Esophagus squamous epithelium (tissue), 5 donors: Measurements from ENCODE around the gene TMEM175. TPM values are rescaled to one million over a fixed set of nuclear protein-coding genes. Genes with fewer than 3 reads are reported as not detected.

ENCODE experiments used
- DNase-seq: peaks from one replicate; lab custom pipeline; 2025; lab: John Stamatoyannopoulos, UW
- H3K27ac ChIP-seq, 4 donors: fragments of 200-600 bp; sonication (generic); one replicate each; pipeline ENCODE4 v1.5.1; 2016 to 2019; ENCODE audit warnings: mild to moderate bottlenecking in 1 of 4
- H3K27me3 ChIP-seq, 4 donors: fragments of 200-600 bp; sonication (generic); 1 replicate in 3 of 4; 2 replicates in 1 of 4; pipeline versions ENCODE4 v1.5.1 to v1.6.0; 2017 to 2021; ENCODE audit warnings: antibody characterized with exemption in 1 of 4
- H3K36me3 ChIP-seq, 3 donors: fragments of 200-600 bp; sonication (generic); one replicate each; pipeline ENCODE4 v1.5.1; 2016 to 2019
- H3K4me1 ChIP-seq, 3 donors: fragments of 200-600 bp; sonication (generic); one replicate each; pipeline ENCODE4 v1.5.1; 2017 to 2019
- H3K4me3 ChIP-seq, 4 donors: fragments of 200-600 bp; sonication (generic); 1 replicate in 3 of 4; 2 replicates in 1 of 4; pipeline ENCODE4 v1.5.1; 2016 to 2019; ENCODE audit warnings: mild to moderate bottlenecking in 2 of 4, moderate library complexity in 1 of 4
- H3K9me3 ChIP-seq, 3 donors: fragments of 200-600 bp; sonication (generic); one replicate each; pipeline ENCODE4 v1.5.1; 2016 to 2019
- POLR2A ChIP-seq, 4 donors: fragments of 450-650 bp; IDR thresholded peaks; one replicate each; pipeline ENCODE4 v1.6.1; 2017; ENCODE audit warnings: antibody characterized with exemption in 4 of 4, mild to moderate bottlenecking in 4 of 4, moderate library complexity in 3 of 4
- WGBS, 2 donors: methylation state at CpG; one replicate each; pipeline ENCODE4 v1.1.5; 2018; 5-methylcytosine and 5-hydroxymethylcytosine counted together
- intact Hi-C: fragments of 100-400 bp; cut with DNase I; formaldehyde crosslinking; loops from one replicate; pipeline ENCODE4 v1.15.0; 2022
- total RNA-seq, 4 donors: library from RNA; depleted of rRNA; stranded (reverse); fragments of >200 nt; gene quantifications; one replicate each; pipeline ENCODE4 v1.1.0, GENCODE V29; 2016
- TF ChIP-seq, protein P1 (sequence below), 6 experiments: fragments of 450-650 bp in 4 of 6; fragments of 200-600 bp in 2 of 6; sonication (generic) in 2 of 6; IDR thresholded peaks; one replicate each; pipeline ENCODE4 v1.5.1; 2016 to 2019; ENCODE audit warnings: antibody characterized with exemption in 6 of 6, mild to moderate bottlenecking in 4 of 6, moderate library complexity in 4 of 6
- donor health status: DM: yes; HTN: yes; CAD: no.

Gene TMEM175
- total RNA-seq, 4 donors from 2014 or later, result 8.4 to 22.9 (median 19.7) TPM

DNA sequence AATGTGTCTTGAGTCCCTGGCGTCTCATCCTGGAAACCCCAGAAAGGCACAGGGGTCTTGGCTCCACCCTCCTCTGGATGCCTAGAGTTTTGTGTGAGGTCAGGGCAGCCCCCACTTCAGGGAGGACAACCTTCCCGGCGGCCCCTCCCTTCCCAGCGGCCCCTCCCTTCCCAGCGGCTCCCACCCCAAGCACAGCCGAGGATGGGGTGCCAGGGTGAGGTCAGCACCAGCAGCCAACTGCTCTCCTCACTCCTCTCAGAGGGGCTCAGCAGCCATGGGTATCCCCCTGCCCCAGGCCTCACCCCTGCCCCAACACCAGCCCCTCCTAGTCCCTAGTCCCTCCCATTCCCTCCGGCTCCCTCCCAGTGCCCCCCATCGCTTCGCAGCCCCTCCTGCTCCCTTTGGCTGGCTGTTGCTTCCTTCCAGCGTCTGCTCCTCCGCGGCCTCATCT, 23.7 kb downstream of the TMEM175 start:
- Histone ChIP-seq H3K4me3 (no peak overlapping the region), H3K4me1 (peaks cover 0 to 2% (median 1%) of the 10 kb centered on the region in 3 donors), H3K27ac (no peak overlapping the region), H3K27me3 (no peaks in the 10 kb centered on the region), H3K36me3 (peaks cover 0 to 87% (median 7%) of the 10 kb centered on the region in 3 donors), H3K9me3 (no peaks in the 10 kb centered on the region)
- intact Hi-C loops, result no loop called here
- TF ChIP-seq POLR2A (IDR thresholded peaks at IDR 0.05), result no peak
- TF ChIP-seq, protein P1, sequence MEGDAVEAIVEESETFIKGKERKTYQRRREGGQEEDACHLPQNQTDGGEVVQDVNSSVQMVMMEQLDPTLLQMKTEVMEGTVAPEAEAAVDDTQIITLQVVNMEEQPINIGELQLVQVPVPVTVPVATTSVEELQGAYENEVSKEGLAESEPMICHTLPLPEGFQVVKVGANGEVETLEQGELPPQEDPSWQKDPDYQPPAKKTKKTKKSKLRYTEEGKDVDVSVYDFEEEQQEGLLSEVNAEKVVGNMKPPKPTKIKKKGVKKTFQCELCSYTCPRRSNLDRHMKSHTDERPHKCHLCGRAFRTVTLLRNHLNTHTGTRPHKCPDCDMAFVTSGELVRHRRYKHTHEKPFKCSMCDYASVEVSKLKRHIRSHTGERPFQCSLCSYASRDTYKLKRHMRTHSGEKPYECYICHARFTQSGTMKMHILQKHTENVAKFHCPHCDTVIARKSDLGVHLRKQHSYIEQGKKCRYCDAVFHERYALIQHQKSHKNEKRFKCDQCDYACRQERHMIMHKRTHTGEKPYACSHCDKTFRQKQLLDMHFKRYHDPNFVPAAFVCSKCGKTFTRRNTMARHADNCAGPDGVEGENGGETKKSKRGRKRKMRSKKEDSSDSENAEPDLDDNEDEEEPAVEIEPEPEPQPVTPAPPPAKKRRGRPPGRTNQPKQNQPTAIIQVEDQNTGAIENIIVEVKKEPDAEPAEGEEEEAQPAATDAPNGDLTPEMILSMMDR (IDR thresholded peaks at IDR 0.05), result no peak
- WGBS, 2 donors, result 74 to 86% methylated on average over 6 to 8 of the region's 12 CpGs
- no peak for DNase-seq

DNA sequence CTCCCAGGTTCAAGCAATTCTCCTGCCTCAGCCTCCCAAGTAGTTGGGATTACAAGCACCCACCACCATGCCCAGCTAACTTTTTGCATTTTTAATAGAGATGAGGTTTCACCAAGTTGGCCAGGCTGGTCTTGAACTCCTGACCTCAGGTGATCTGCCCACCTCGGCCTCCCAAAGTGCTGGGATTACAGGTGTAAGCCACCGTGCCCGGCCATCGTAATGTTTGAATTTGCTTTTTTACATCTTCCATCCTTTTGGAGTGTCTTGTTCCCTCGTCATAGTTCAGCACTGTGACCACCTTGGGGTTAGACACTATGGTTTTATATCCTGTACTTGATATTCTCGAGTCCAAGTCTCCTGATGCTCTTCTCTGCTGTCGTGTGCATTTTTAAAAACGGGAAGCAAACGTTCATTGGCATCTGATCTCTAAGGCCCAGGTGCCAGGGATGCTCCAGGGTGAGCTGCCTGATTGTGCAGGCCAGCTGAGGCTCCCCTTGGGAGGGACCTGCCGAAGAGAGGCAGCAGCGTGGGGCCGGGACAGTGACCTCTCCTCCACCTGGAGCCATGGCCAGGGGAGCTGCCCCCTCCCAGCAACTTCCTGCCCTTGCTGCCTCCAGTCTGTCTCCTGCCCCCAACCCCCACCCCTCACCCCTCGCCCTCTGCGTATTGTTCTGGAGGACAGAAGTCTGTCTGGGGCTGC, 24.4 kb downstream of the TMEM175 start:
- Histone ChIP-seq H3K4me3 (no peak overlapping the region), H3K36me3 (peaks cover 0 to 86% (median 7%) of the 10 kb centered on the region in 3 donors), H3K27me3 (no peaks in the 10 kb centered on the region), H3K27ac (no peak overlapping the region), H3K4me1 (peaks cover 6 to 10% (median 9%) of the 10 kb centered on the region in 3 donors), H3K9me3 (no peaks in the 10 kb centered on the region)
- TF ChIP-seq, protein P1 (IDR thresholded peaks at IDR 0.05), result no peak
- no peak for TF ChIP-seq POLR2A (IDR thresholded peaks at IDR 0.05)
- 69 to 71% methylated on average over 8 to 12 of the region's 14 CpGs for WGBS, 2 donors
- no peak for DNase-seq
- intact Hi-C loops, result no loop called here

DNA sequence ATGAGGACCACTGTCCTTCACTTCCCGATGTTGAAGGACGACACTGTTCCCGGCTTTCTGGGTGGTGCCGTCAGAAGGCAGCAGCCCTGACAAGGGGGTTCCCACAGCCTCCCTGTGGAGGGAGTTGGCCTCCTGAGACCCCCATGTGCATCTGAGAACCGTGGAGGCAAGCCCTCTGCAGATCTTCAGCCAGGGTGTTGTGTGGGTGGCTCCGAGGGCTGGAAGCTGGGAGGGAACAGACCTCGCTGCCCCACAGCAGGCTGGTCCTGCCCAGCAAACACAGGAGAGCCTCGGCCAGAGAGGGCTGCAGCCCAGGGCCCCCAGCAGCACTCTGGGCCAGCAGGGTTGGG, 24.9 kb downstream of the TMEM175 start:
- intact Hi-C loops, result no loop called here
- WGBS, 2 donors, result 80% methylated on average over 2 of the region's 8 CpGs; no CpG with 5 or more reads in 1 of the 2 donors
- Histone ChIP-seq H3K27me3 (no peaks in the 10 kb centered on the region), H3K4me1 (peaks cover 11 to 15% (median 14%) of the 10 kb centered on the region in 3 donors), H3K9me3 (no peaks in the 10 kb centered on the region), H3K36me3 (peaks cover 0 to 89% (median 7%) of the 10 kb centered on the region in 3 donors), H3K4me3 (no peak overlapping the region), H3K27ac (no peak overlapping the region)
- no peak for DNase-seq
- TF ChIP-seq, protein P1 (IDR thresholded peaks at IDR 0.05), result no peak
- no peak for TF ChIP-seq POLR2A (IDR thresholded peaks at IDR 0.05)

DNA sequence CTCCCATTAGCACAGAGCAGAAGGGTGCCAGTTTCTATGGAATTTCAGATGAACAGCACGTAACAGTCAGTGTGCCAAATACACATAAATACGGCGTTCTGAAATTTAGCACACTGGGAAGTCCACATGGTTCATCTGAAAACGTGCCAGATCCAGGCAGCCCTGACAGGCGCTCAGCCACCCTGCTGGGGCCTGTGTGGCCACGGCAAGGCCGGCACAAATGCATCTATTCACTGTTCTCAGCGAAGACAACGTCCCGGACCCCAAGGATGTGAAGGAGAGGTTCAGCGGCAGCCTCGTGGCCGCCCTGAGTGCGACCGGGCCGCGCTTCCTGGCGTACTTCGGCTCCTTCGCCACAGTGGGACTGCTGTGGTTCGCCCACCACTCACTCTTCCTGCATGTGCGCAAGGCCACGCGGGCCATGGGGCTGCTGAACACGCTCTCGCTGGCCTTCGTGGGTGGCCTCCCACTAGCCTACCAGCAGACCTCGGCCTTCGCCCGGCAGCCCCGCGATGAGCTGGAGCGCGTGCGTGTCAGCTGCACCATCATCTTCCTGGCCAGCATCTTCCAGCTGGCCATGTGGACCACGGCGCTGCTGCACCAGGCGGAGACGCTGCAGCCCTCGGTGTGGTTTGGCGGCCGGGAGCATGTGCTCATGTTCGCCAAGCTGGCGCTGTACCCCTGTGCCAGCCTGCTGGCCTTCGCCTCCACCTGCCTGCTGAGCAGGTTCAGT, 25.5 kb downstream of the TMEM175 start:
- peaks cover 0 to 93% (median 7%) of the 10 kb centered on the region in 3 donors for H3K36me3 ChIP-seq
- WGBS, 2 donors, result 89% methylated on average over 9 to 17 of the region's 45 CpGs

More for the DNA sequence above, 25.5 kb downstream of the TMEM175 start:
- no peak overlapping the region for H3K27ac ChIP-seq
- no peak overlapping the region for H3K4me3 ChIP-seq
- TF ChIP-seq, protein P1 (IDR thresholded peaks at IDR 0.05), result no peak
- no peak for TF ChIP-seq POLR2A (IDR thresholded peaks at IDR 0.05)
- H3K9me3 ChIP-seq, result no peaks in the 10 kb centered on the region
- peaks cover 15 to 20% (median 19%) of the 10 kb centered on the region in 3 donors for H3K4me1 ChIP-seq
- intact Hi-C loops, result no loop called here
- DNase-seq, result no peak
- H3K27me3 ChIP-seq, result no peaks in the 10 kb centered on the region
